MM.1S (cell line): ENCODE results near the gene GLTPD2.

Experiments
- DNase-seq: peaks from one replicate; pipeline ENCODE4 v3.0.0-alpha.2; 2015
- H2AFZ ChIP-seq: fragments of 300-600 bp; sonication (generic); 2 replicates; pipeline ENCODE4 v1.6.0; 2016; ENCODE audit warnings: antibody characterized with exemption, low read length
- H3F3A ChIP-seq: fragments of 300-600 bp; sonication (generic); 2 replicates; pipeline ENCODE4 v1.6.1; 2016; ENCODE audit warnings: mild to moderate bottlenecking, antibody characterized with exemption, low read length, moderate library complexity, mixed read lengths; ENCODE audit not compliant: insufficient read depth
- H3K27ac ChIP-seq: fragments of 300-600 bp; sonication (generic); 2 replicates; pipeline ENCODE4 v1.5.1; 2016; ENCODE audit warnings: mild to moderate bottlenecking, low read length
- H3K27me3 ChIP-seq: fragments of 300-600 bp; sonication (generic); replicated peaks from 2 replicates; pipeline ENCODE4 v1.6.0; 2016; ENCODE audit warnings: low read length; ENCODE audit not compliant: insufficient read depth
- H3K36me3 ChIP-seq: fragments of 300-600 bp; sonication (generic); replicated peaks from 2 replicates; pipeline ENCODE4 v1.6.1; 2016; ENCODE audit warnings: mild to moderate bottlenecking, low read length, mixed read lengths; ENCODE audit not compliant: insufficient read depth
- H3K4me1 ChIP-seq: fragments of 300-600 bp; sonication (generic); 2 replicates; pipeline ENCODE4 v1.6.1; 2016; ENCODE audit warnings: low read length, mixed read lengths
- H3K4me2 ChIP-seq: fragments of 300-600 bp; sonication (generic); 2 replicates; pipeline ENCODE4 v1.6.0; 2016; ENCODE audit warnings: low read depth, low read length
- H3K4me3 ChIP-seq: fragments of 300-600 bp; sonication (generic); 2 replicates; pipeline ENCODE4 v1.5.1; 2016; ENCODE audit warnings: low read length, mixed read lengths
- H3K79me2 ChIP-seq: fragments of 300-600 bp; sonication (generic); 2 replicates; pipeline ENCODE4 v1.6.1; 2016; ENCODE audit warnings: mixed run types, low read length, mixed read lengths
- H3K9ac ChIP-seq: fragments of 300-600 bp; sonication (generic); 2 replicates; pipeline ENCODE4 v1.6.1; 2016; ENCODE audit warnings: low read length, mixed read lengths
- H3K9me2 ChIP-seq: fragments of 300-600 bp; sonication (generic); replicated peaks from 2 replicates; pipeline ENCODE4 v1.6.1; 2016; ENCODE audit warnings: mild to moderate bottlenecking, low read length, mixed read lengths; ENCODE audit not compliant: insufficient read depth
- H3K9me3 ChIP-seq: fragments of 300-600 bp; sonication (generic); replicated peaks from 2 replicates; pipeline ENCODE4 v1.6.1; 2016; ENCODE audit warnings: mild to moderate bottlenecking, low read length, mixed read lengths; ENCODE audit not compliant: insufficient read depth
- H4K20me1 ChIP-seq: fragments of 300-600 bp; sonication (generic); 2 replicates; pipeline ENCODE4 v1.6.1; 2016; ENCODE audit warnings: mild to moderate bottlenecking, low read length, moderate library complexity, mixed read lengths; ENCODE audit not compliant: insufficient read depth
- EZH2 ChIP-seq: fragments of 300-600 bp; sonication (generic); optimal IDR thresholded peaks from 2 replicates; pipeline ENCODE3; 2017; ENCODE audit warnings: low read depth, mild to moderate bottlenecking, antibody characterized with exemption, low read length, mixed read lengths
- EZH2phosphoT487 ChIP-seq: fragments of 300-600 bp; sonication (generic); IDR thresholded peaks from 2 replicates; pipeline ENCODE4 v1.6.1; 2018; ENCODE audit warnings: antibody characterized with exemption, low read length
- TF ChIP-seq, protein P1 (sequence below): fragments of 300-600 bp; sonication (generic); IDR thresholded peaks from 2 replicates; pipeline ENCODE4 v1.5.1; 2016; ENCODE audit warnings: antibody characterized with exemption, low read length, mixed read lengths

The GLTPD2 gene

GRCh38 chr17:4795168-4795567 is 6.4 kb downstream of the GLTPD2 start:
- Histone ChIP-seq H2AFZ (peak overlapping the region; percentile 76), H3K9ac (no peak overlapping the region), H3K9me3 (no peaks in the 10 kb centered on the region), H3K27me3 (peaks cover 5% of the 10 kb centered on the region; the same call in 1 of the 2 replicates), H3K27ac (no peak overlapping the region), H3F3A (peaks cover 3% of the 10 kb centered on the region), H3K36me3 (peaks cover 5% of the 10 kb centered on the region; the same call in 1 of the 2 replicates), H4K20me1 (no peaks in the 10 kb centered on the region), H3K79me2 (peaks cover 22% of the 10 kb centered on the region), H3K4me1 (peaks cover 4% of the 10 kb centered on the region), H3K9me2 (no peaks in the 10 kb centered on the region), H3K4me3 (no peak overlapping the region), H3K4me2 (peak overlapping the region; percentile 45; the same call in 1 of the 2 replicates)
- no peak for DNase-seq
- TF ChIP-seq EZH2 = no peak

GRCh38 chr17:4796552-4796920 is 7.8 kb downstream of the GLTPD2 start:
- H2AFZ ChIP-seq = peak overlapping the region; percentile 76; the same call in 1 of the 2 replicates

GRCh38 chr17:4800462-4801196 is 11.9 kb downstream of the GLTPD2 start:
- DNase-seq = peak; percentile 51
- Histone ChIP-seq H3K27ac (peak overlapping the region; percentile 84), H2AFZ (no peak overlapping the region), H3K4me1 (peaks cover 14% of the 10 kb centered on the region), H3K4me3 (no peak overlapping the region), H3K4me2 (peak overlapping the region; percentile 58), H4K20me1 (no peaks in the 10 kb centered on the region), H3K9me3 (no peaks in the 10 kb centered on the region), H3K36me3 (peaks cover 5% of the 10 kb centered on the region; the same call in 1 of the 2 replicates), H3K79me2 (peaks cover 22% of the 10 kb centered on the region), H3F3A (peaks cover 11% of the 10 kb centered on the region), H3K9ac (peak overlapping the region; percentile 46), H3K9me2 (no peaks in the 10 kb centered on the region), H3K27me3 (no peaks in the 10 kb centered on the region)
- no peak for TF ChIP-seq EZH2phosphoT487
- TF ChIP-seq, protein P1, sequence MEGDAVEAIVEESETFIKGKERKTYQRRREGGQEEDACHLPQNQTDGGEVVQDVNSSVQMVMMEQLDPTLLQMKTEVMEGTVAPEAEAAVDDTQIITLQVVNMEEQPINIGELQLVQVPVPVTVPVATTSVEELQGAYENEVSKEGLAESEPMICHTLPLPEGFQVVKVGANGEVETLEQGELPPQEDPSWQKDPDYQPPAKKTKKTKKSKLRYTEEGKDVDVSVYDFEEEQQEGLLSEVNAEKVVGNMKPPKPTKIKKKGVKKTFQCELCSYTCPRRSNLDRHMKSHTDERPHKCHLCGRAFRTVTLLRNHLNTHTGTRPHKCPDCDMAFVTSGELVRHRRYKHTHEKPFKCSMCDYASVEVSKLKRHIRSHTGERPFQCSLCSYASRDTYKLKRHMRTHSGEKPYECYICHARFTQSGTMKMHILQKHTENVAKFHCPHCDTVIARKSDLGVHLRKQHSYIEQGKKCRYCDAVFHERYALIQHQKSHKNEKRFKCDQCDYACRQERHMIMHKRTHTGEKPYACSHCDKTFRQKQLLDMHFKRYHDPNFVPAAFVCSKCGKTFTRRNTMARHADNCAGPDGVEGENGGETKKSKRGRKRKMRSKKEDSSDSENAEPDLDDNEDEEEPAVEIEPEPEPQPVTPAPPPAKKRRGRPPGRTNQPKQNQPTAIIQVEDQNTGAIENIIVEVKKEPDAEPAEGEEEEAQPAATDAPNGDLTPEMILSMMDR = no peak
- no peak for TF ChIP-seq EZH2

More at GRCh38 chr17:4796552-4796920, 7.8 kb downstream of the GLTPD2 start:
- Histone ChIP-seq H3K27ac (peak overlapping the region; percentile 38; the same call in 1 of the 2 replicates), H3K4me1 (peaks cover 14% of the 10 kb centered on the region), H3K9ac (peak overlapping the region; percentile 91), H3K4me3 (peak overlapping the region; percentile 94), H3K9me2 (no peaks in the 10 kb centered on the region), H3F3A (peaks cover 11% of the 10 kb centered on the region), H3K27me3 (peaks cover 5% of the 10 kb centered on the region; the same call in 1 of the 2 replicates), H3K9me3 (no peaks in the 10 kb centered on the region), H3K36me3 (peaks cover 5% of the 10 kb centered on the region; the same call in 1 of the 2 replicates), H4K20me1 (no peaks in the 10 kb centered on the region), H3K79me2 (peaks cover 22% of the 10 kb centered on the region), H3K4me2 (peak overlapping the region; percentile 74)
- DNase-seq = no peak
- TF ChIP-seq EZH2phosphoT487 (no peak), EZH2 (no peak)
- TF ChIP-seq, protein P1 = no peak

GRCh38 chr17:4802228-4802627 is 13.5 kb downstream of the GLTPD2 start, which contains the start of gene C17orf114:
C17orf114 (minus strand) TSS chr17:4802328.
- H3K4me3 ChIP-seq = no peak within 1 kb of the TSS
- no peaks in the 10 kb centered on the region for H3K9me3 ChIP-seq
- no peaks in the 10 kb centered on the region for H4K20me1 ChIP-seq
- H3K27ac ChIP-seq = peak within 1 kb of the TSS; percentile 84
- H3K4me1 ChIP-seq = peaks cover 14% of the 10 kb centered on the region
- no peaks in the 10 kb centered on the region for H3K9me2 ChIP-seq
- H3K79me2 ChIP-seq = peaks cover 9% of the 10 kb centered on the region
- H3K27me3 ChIP-seq = no peaks in the 10 kb centered on the region
- peaks cover 11% of the 10 kb centered on the region for H3F3A ChIP-seq
- DNase-seq = no peak
- H3K9ac ChIP-seq = peak within 1 kb of the TSS; percentile 46
- no peak for TF ChIP-seq EZH2
- H3K4me2 ChIP-seq = peak within 1 kb of the TSS; percentile 58; the same call in 1 of the 2 replicates
- peaks cover 5% of the 10 kb centered on the region; the same call in 1 of the 2 replicates for H3K36me3 ChIP-seq
- no peak within 1 kb of the TSS for H2AFZ ChIP-seq
